Stimulated activated CD8-positive, alpha-beta memory T cell treated with anti-CD3 and anti-CD28 coated beads, Interleukin-15, amount 100 ng/mL, for 1 hour (primary cell): ENCODE results near the gene FUCA1.

Experiments used
- DNase-seq: peaks from one replicate; pipeline ENCODE4 v3.0.0-alpha.2; 2020; ENCODE audit warnings: low read depth

FUCA1 gene

DNA sequence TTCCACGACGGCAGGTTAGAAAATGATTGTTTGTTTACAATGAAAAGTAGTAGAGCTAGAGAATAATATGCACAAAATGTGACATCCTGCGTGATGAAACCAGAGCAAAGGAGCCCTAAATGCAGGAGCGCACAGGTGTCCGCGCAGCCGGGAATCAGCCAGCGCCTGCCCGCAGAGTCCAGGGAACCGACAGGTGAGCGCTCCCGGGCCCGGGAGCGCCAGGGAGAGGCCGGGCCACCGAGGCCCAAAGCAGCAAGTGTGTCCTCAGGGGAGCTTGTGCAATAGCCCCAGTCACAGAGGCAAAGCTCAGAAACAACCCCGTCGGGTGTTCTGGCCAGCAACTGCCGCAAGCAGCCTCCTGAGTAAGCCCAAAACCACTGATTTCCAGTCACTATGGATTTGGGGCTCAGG, 66.7 kb downstream of the FUCA1 start:
- no peak for DNase-seq

DNA sequence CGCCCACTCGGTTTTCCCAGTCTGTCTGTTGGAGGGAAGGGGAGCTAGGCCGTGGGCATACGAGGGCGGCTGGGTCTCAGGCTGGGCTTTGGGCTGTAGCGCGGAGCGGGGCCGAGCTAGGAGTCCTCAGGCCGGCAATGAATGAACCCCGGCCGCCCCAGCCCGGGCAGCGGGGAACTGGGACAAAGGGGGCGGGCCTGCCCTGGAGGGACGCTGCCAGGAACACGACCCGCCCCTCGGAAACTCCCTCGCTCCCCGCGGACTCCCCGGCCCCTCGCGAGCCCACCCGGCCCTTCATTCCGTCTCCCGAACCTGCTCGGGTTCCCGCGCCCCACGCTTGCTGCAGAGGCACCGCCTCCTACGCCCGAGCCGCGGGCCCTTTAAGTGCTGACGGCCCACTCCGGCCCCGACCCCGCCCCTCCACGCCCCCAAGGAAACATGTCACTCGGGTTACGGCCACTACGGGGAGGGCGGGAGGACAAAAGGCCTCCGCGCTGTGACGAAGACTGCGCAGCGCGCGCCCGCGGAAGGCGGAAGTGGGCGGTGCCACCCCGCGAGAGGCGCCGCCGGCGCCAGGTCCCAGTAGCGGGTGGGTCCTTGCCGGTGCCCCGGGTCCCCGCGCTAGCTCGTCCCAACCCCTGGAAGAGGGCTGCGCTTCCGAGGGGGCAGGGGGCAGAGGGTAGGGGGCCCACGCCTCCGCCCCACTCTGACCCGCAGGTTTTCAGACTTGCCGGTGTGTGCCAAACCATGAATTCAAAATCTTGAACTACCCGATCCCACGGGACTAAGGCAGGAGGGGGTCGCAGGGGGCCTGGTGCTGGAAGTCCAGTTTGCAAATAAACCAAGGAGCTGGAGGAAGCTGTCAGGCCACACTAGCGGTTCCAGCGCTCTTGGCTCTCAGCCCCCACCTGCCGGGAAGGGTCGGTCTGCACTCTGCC, 67.4 kb downstream of the FUCA1 start, which contains the start of gene GALE:
Gene GALE (minus strand): TSS at position 355 of the 938 bp plus-strand sequence. CDS start 1,747 bp downstream, outside the sequence.
- peak; percentile 97 for DNase-seq

DNA sequence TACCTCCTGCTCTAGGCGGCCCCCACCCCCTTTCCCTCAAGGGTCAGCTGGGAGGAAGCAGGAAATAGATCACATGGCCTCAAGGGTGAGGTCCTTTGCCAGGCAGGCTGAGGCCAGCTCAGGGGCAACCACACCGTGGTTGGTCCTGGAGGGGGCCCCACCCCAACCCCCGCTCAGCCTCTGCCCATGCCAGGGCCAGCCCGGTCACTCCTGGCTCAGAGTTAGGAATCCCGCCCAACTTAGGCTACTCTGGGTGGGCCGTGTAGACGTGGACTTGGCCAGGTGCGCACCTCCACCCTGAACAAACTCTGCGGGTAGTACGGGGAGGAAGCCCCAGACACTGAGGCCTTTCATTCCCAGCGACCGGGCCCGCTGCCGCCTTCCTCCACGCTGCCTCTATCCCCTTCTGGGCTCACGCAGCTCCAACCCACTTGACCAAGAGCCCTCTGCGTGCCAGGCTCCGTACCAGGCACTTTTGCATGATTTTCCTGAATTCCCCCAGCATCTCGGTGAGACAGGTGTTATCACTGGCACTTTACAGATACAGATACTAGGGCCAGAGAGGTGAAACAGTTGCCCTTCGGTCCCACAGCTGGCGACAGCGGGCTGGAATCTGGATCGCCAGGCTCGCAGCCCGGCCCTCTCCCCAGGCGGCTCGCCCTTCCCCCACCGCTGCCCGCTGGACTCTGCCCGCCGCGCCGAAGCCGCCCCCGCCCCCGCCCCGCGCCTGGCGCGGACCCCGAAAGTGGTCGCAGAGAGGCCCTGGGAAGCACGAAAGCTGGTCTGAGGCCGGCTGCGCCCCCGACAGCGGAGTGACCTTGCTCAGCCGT, 68.3 kb downstream of the FUCA1 start:
- DNase-seq = no peak

DNA sequence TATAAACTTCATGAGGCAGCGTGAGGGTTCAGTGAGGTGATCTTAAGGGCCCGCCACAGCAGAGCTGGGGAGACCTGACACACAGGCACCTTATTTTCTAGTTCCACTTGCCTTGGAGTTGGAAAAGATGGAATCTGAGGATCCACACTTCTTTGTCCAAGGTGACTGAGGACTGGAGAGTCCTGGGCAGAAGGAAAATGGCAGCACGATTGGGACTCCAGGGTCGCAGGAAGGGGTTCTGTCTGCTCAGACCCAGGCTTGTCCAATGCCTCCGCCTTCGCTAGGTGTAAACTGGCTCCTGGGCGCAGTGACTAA, 68.9 kb downstream of the FUCA1 start:
- no peak for DNase-seq

DNA sequence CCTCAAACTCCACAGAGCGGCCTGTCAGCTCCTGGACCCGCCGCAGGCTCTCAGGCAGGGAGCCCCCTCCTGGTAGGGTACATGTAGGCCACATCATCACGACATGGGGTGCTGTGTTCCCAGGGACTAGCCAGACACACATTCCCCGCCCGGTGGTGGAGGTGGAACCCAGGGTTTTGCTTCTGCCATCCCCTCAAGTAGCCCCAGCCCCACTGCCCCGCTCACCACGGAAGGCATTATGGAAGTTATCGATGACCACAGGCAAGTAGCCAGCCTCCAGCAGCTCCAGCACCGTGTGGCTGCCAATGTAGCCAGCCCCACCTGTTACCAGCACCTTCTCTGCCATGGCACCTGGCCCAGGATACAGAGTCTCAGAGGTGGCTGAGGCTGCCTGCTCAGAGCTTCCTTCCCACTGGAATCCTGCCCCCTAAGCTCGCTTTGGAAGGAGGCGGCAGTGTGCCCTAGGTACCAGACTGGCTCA, 69.4 kb downstream of the FUCA1 start:
- DNase-seq = no peak

DNA sequence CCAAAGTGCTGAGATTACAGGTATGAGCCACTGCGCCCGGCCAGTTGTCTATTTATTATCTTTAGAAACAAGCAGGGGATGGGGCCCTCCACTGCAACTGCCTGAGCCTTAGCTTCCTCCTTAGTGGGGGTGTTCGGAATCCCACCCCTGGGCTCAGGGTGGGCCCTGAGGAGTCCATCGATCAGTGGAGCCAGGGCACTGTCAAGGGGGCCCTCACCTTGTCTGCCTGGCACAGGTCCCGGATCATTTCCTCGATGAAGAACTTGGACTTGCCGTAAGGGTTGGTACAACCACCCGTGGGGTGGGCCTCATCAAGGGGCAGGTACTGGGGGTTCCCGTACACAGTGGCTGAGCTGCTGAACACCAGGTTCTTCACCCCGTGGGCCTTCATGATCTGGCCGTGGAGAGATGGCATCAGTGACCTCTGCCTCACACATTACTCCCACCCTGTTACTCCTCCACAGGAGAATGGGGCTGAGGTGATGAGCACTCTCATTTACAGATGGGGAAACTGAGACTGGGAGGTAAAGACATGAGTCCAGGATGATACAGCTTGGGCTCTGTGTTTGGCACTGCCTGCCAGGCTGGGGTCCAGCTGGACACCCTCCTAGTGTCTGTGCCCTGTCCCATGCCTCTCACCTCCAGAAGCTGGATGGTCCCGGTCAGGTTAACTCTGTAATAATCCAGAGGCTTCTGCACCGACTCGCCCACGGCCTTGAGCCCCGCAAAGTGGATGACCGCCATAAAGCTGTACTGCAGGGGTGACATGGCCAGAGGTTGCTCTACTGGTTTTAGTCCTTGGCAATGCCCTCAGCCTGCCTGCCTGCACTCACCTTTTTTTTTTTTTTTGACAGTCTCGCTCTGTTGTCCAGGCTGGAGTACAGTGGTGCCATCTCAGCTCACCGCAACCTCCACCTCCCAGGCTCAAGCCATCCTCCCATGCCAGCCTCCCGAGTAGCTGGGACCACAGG, 70.3 kb downstream of the FUCA1 start:
- DNase-seq = no peak

DNA sequence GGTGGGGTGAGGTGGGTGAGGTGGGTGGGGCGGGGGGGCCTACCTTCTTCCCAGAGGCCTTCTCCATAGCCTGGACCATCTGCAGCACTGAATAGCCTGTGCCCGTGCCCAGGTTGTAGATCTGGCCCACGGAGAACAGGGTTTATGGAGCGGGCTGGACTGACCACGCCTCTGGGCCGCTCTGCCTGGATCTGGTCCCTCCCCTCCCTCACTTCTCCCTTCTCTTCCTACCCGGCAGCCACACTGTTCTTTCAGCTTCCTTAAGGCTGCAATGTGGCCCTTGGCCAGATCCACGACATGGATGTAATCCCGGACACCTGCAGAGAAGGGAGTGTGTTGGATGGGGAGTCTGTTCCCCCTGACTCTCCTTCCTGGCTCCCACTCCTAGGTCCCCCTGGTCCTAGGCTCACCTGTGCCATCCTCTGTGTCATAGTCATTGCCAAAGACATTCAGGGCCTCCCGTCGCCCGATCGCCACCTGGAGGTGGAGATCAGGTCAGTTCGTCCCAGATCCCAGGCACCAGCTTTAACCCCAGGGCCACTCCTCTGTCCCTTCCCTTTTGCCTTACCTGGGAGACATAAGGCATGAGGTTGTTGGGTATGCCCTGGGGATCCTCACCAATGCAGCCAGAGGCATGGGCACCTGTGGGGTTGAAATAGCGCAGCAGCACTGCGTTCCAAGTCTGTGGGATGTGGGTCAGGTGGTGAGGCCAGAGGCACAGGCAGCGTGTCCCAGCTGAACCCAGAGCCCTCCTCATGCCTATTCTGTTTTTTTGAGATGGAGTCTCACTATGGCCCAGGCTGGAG, 71.4 kb downstream of the FUCA1 start:
- no peak for DNase-seq

DNA sequence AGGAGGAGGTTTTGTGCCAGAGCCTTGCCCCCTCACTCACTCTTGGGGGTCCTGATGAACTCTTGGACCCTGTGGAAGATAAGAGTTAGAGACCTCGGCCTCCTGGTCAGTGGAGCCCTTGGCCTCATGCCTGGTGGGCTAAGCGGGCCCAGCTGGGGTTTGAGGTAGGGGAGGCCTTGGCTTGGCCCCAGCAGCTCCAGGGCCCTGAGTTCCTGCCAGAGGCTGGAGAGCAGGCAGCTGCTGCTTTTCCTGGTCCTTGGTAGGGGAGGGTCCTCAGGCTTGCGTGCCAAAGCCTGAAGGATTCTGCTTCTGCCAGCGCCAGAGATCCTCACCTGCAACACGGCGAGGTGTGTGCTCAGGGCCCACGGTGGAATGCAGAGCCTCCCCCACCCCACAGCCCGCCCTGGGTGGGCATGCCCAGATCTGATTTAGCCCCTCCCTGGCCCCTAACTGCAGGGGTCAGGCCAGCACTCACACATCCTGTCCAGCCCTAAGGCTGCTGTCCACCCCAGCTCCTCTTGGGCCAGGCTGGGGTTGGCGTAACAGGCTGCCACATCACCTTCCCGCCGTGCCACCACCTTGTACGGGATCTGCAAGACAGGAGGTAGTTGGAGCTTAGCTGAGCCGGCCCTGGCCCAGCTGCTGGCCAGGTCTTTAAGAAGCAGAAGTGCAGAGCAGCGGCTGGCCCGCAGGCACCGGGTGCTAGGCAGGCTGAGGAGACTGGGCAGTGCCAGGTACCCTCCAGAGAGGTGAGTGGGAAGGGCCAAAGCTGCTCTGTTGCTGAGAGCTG, 72.2 kb downstream of the FUCA1 start:
- DNase-seq = no peak
